IMR-90 (cell line): ENCODE data around the gene NOD1.

Experiments
- RAD21 ChIP-seq: IDR thresholded peaks from 2 replicates; pipeline ENCODE4 v1.6.1; 2012; ENCODE audit warnings: low read length, improper control_type of control experiment
- TF ChIP-seq, protein P1 (sequence below): conservative IDR thresholded peaks from 2 replicates; pipeline ENCODE4 v1.5.1; 2012; ENCODE audit warnings: mild to moderate bottlenecking, low read depth, low read length, improper control_type of control experiment

DNA sequence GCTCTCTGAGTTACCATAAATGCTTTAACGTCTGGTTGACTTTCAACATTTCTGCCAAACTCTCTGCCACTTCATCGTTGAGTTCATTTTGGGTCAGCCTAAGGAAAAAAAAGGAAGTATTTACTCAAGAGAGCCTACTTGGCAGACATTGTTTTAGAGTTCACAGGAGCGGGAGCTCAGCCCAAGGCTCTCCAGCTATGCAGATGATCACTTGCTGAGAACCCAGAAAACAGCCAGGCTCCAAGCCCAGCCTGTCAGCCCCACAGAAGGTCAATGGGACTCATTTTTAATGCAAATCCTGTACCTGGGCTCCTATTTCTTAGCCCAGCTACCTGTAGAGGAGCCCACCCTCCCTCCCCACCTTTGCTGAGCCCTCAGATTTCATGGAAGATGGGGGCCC is 45.5 kb downstream of the NOD1 start:
- TF ChIP-seq RAD21, result no peak
- TF ChIP-seq, protein P1, sequence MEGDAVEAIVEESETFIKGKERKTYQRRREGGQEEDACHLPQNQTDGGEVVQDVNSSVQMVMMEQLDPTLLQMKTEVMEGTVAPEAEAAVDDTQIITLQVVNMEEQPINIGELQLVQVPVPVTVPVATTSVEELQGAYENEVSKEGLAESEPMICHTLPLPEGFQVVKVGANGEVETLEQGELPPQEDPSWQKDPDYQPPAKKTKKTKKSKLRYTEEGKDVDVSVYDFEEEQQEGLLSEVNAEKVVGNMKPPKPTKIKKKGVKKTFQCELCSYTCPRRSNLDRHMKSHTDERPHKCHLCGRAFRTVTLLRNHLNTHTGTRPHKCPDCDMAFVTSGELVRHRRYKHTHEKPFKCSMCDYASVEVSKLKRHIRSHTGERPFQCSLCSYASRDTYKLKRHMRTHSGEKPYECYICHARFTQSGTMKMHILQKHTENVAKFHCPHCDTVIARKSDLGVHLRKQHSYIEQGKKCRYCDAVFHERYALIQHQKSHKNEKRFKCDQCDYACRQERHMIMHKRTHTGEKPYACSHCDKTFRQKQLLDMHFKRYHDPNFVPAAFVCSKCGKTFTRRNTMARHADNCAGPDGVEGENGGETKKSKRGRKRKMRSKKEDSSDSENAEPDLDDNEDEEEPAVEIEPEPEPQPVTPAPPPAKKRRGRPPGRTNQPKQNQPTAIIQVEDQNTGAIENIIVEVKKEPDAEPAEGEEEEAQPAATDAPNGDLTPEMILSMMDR, result no peak
